PC-9 (cell line): ENCODE data around the gene TSLP. TPM values are rescaled to one million over a fixed set of nuclear protein-coding genes. Genes with fewer than 3 reads are reported as not detected.

ENCODE experiments used
- BruUV-seq: library from RNA; stranded (reverse); fragments of 400-500 nt; replicated peaks from 2 replicates; lab custom pipeline; 2021; lab: Mats Ljungman, UMichigan
- CTCF ChIA-PET: fragments of 300-600 bp; sonication (Branson Sonifier 250); formaldehyde crosslinking; loops from one replicate; lab custom pipeline; 2022; ENCODE audit warnings: antibody characterized with exemption; lab: Charles Lee
- POLR2A ChIA-PET: fragments of 300-600 bp; sonication (Branson Sonifier 250); formaldehyde crosslinking; loops from one replicate; lab custom pipeline; 2022; ENCODE audit warnings: antibody characterized with exemption; ENCODE audit not compliant: unreplicated experiment; lab: Charles Lee
- DNase-seq, 2 experiments: peaks; one replicate each; pipeline versions ENCODE4 v3.0.0 to v3.0.0-alpha.2; 2015 to 2022; ENCODE audit warnings: mixed read lengths in 1 of 2
- H2AFZ ChIP-seq: fragments of 200-600 bp; sonication (generic); 2 replicates; pipeline ENCODE4 v1.8.1; 2017; ENCODE audit warnings: antibody characterized with exemption
- H3F3A ChIP-seq: fragments of 200-600 bp; sonication (generic); 2 replicates; pipeline ENCODE4 v1.8.1; 2017; ENCODE audit warnings: antibody characterized with exemption, mild to moderate bottlenecking, low read depth; ENCODE audit not compliant: insufficient read depth
- H3K27ac ChIP-seq: fragments of 200-600 bp; sonication (generic); 2 replicates; pipeline ENCODE4 v1.6.1; 2016; ENCODE audit warnings: mixed run types
- H3K27me3 ChIP-seq: fragments of 200-600 bp; sonication (generic); 2 replicates; pipeline ENCODE4 v1.6.1; 2016; ENCODE audit warnings: low read depth, mixed run types; ENCODE audit not compliant: insufficient read depth
- H3K36me3 ChIP-seq: fragments of 200-600 bp; sonication (generic); 2 replicates; pipeline ENCODE4 v1.6.1; 2016; ENCODE audit warnings: low read depth, mixed run types
- H3K4me1 ChIP-seq: fragments of 200-600 bp; sonication (generic); replicated peaks from 2 replicates; pipeline ENCODE4 v1.6.1; 2016; ENCODE audit warnings: mixed run types; ENCODE audit not compliant: insufficient read depth
- H3K4me2 ChIP-seq: fragments of 200-600 bp; sonication (generic); 2 replicates; pipeline ENCODE4 v1.6.1; 2017; ENCODE audit warnings: mixed run types
- H3K4me3 ChIP-seq: fragments of 200-600 bp; sonication (generic); 2 replicates; pipeline ENCODE4 v1.6.1; 2016; ENCODE audit warnings: mixed run types
- H3K79me2 ChIP-seq: fragments of 200-600 bp; sonication (generic); 2 replicates; pipeline ENCODE4 v1.6.1; 2017; ENCODE audit warnings: low read depth, mixed run types
- H3K9me2 ChIP-seq: fragments of 200-600 bp; sonication (generic); 2 replicates; pipeline ENCODE4 v1.8.1; 2017; ENCODE audit warnings: mild to moderate bottlenecking; ENCODE audit not compliant: insufficient read depth
- H3K9me3 ChIP-seq: fragments of 200-600 bp; sonication (generic); 2 replicates; pipeline ENCODE4 v1.8.1; 2016; ENCODE audit warnings: low read depth; ENCODE audit not compliant: insufficient read depth
- H4K20me1 ChIP-seq: fragments of 200-600 bp; sonication (generic); 2 replicates; pipeline ENCODE4 v1.8.1; 2017; ENCODE audit not compliant: insufficient read depth
- CTCF ChIP-seq: fragments of 200-600 bp; sonication (generic); conservative IDR thresholded peaks from 2 replicates; pipeline ENCODE4 v1.6.1; 2017; ENCODE audit warnings: mixed run types, antibody characterized with exemption, mild to moderate bottlenecking, moderate library complexity
- EZH2 ChIP-seq: fragments of 200-600 bp; sonication (generic); IDR thresholded peaks from 2 replicates; pipeline ENCODE4 v1.8.0; 2017; ENCODE audit warnings: antibody characterized with exemption, low read depth
- intact Hi-C: fragments of 100-400 bp; cut with micrococcal nuclease; formaldehyde crosslinking; loops from one replicate; pipeline ENCODE4 v1.10.0; 2022; ENCODE audit not compliant: unreplicated experiment
- total RNA-seq: library from RNA; stranded (reverse); gene quantifications from 2 replicates; pipeline ENCODE4 v1.2.3, GENCODE V29; 2021

Gene TSLP
- total RNA-seq, 1 experiment from 2014 or later, result not detected

DNA sequence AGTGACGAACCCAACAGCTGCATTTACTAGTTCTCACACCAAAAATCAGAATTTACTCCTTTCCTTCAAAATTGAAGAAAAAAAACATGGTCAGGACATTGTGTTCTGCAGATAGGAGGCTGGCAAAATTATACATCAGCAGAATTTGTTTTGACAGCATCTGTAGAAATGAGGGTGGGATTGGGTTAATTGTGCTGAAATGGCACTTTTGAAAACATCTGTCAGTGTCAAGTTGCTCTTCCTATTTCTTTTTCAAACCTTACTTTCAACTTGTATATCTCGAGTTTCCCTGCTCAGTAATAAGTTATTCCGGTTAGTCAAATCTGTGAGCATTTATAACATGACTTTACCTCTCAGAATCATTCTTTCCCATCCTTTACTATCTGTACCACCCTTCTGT, 40.4 kb downstream of the TSLP start:
- TF ChIP-seq CTCF, result no peak
- no peak for TF ChIP-seq EZH2
- DNase-seq, result no peak
- Histone ChIP-seq H3K27me3 (no peaks in the 10 kb centered on the region), H3K9me2 (no peaks in the 10 kb centered on the region), H3F3A (no peaks in the 10 kb centered on the region; the same call in 1 of the 2 replicates), H3K9me3 (no peaks in the 10 kb centered on the region), H2AFZ (no peak overlapping the region), H3K27ac (no peak overlapping the region), H4K20me1 (peaks cover 5% of the 10 kb centered on the region; the same call in 1 of the 2 replicates), H3K79me2 (no peaks in the 10 kb centered on the region), H3K4me2 (no peak overlapping the region), H3K36me3 (peaks cover 22% of the 10 kb centered on the region), H3K4me1 (no peaks in the 10 kb centered on the region), H3K4me3 (no peak overlapping the region)
- ChIA-PET CTCF (no interaction called here), POLR2A (no interaction called here)
- BruUV-seq, result no TSS peak
- intact Hi-C loops, result no loop called here

DNA sequence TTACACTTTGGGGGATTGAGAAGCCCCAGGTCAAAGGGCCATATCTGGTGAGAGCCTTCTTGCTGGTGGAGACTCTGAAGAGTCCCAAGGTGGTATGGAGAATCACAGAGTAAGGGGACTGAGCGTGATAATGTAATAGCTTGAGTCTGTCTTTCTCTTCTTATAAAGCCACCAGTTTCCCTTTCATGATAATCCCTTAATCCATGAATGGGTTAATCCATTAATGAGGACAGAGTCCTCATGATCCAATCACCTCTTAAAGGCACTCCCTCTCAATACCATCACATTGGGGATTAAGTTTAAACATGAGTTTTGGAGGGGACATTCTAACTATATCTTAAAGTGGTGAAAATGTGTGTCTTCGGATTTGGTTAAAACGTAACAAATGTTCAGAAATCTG, 42.2 kb downstream of the TSLP start:
- Histone ChIP-seq H3K4me1 (no peaks in the 10 kb centered on the region), H3K27me3 (no peaks in the 10 kb centered on the region), H3K9me3 (no peaks in the 10 kb centered on the region), H3F3A (no peaks in the 10 kb centered on the region; the same call in 1 of the 2 replicates), H2AFZ (no peak overlapping the region), H3K4me2 (no peak overlapping the region), H3K27ac (no peak overlapping the region), H3K36me3 (peaks cover 11% of the 10 kb centered on the region; the same call in 1 of the 2 replicates), H3K4me3 (no peak overlapping the region), H3K79me2 (no peaks in the 10 kb centered on the region), H3K9me2 (no peaks in the 10 kb centered on the region), H4K20me1 (peaks cover 5% of the 10 kb centered on the region; the same call in 1 of the 2 replicates)
- ChIA-PET CTCF (no interaction called here), POLR2A (no interaction called here)
- no TSS peak for BruUV-seq
- DNase-seq, result no peak
- intact Hi-C loops, result no loop called here
- TF ChIP-seq EZH2 (no peak), CTCF (no peak)

DNA sequence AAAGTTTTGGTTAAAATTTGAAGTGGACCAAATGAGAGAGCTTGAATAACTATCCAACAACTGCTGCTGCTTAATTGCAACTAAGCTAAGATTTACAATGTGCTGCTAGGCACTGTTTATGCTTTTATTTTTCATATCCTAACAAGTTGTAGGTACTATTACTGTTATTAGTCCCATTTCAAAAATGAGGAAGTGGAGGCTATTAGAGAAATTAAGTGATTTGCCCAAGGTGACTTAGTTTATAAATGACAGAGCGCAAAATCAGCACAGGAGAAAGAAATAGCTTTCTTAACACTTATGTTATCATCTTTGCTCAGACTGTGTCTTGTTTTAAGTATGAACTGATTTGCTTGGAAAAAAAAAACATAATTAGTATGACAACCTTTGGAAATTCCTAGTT, 43.7 kb downstream of the TSLP start:
- H3K36me3 ChIP-seq, result peaks cover 13% of the 10 kb centered on the region; the same call in 1 of the 2 replicates
- no peaks in the 10 kb centered on the region for H3K79me2 ChIP-seq
- H3K9me2 ChIP-seq, result no peaks in the 10 kb centered on the region
- no peaks in the 10 kb centered on the region; the same call in 1 of the 2 replicates for H3F3A ChIP-seq
- ChIA-PET CTCF (no interaction called here), POLR2A (no interaction called here)
- TF ChIP-seq EZH2, result no peak
- no peak for TF ChIP-seq CTCF
- no peak overlapping the region for H3K4me2 ChIP-seq
- BruUV-seq, result no TSS peak
- no peaks in the 10 kb centered on the region for H3K4me1 ChIP-seq
- H2AFZ ChIP-seq, result no peak overlapping the region
- H4K20me1 ChIP-seq, result peaks cover 5% of the 10 kb centered on the region; the same call in 1 of the 2 replicates
- intact Hi-C loops, result no loop called here
- H3K9me3 ChIP-seq, result no peaks in the 10 kb centered on the region
- DNase-seq, result no peak
- H3K27me3 ChIP-seq, result no peaks in the 10 kb centered on the region
- no peak overlapping the region for H3K4me3 ChIP-seq
- no peak overlapping the region for H3K27ac ChIP-seq
